WTC11 (cell line): Measurements from ENCODE around the gene HMGB2. TPM values are rescaled to one million over a fixed set of nuclear protein-coding genes. Genes with fewer than 3 reads are reported as not detected.
A peak's percentile ranks its signal among the peaks of the same experiment; 100 is the strongest.

ENCODE experiments used
- ATAC-seq: fragments of 200-7000 bp; cut with Tn5 transposase; 2 replicates; pipeline ENCODE4 v1.10.0; 2021; ENCODE audit warnings: mild to moderate bottlenecking, moderate library complexity
- CTCF ChIA-PET: fragments of 300-600 bp; sonication (Branson Sonifier 250); formaldehyde crosslinking; loops from one replicate; lab custom pipeline; 2021; ENCODE audit warnings: antibody characterized with exemption; lab: Charles Lee
- POLR2A ChIA-PET: fragments of 350-600 bp; sonication (Branson Sonifier 250); formaldehyde crosslinking; loops from one replicate; lab custom pipeline; 2021; ENCODE audit warnings: antibody characterized with exemption; lab: Charles Lee
- DNase-seq: peaks from one replicate; pipeline ENCODE4 v3.0.0; 2021; ENCODE audit warnings: low spot score
- H3K27ac Mint-ChIP-seq: 2 replicates; pipeline ENCODE4 v1.8.0; 2021; ENCODE audit warnings: mixed read lengths
- H3K27me3 Mint-ChIP-seq: 2 replicates; pipeline ENCODE4 v1.8.0; 2021; ENCODE audit warnings: low read depth, mild to moderate bottlenecking, moderate library complexity, mixed read lengths
- H3K36me3 Mint-ChIP-seq: 2 replicates; pipeline ENCODE4 v1.8.0; 2021; ENCODE audit warnings: mixed read lengths
- H3K4me1 Mint-ChIP-seq: 2 replicates; pipeline ENCODE4 v1.8.0; 2022; ENCODE audit warnings: mixed read lengths
- H3K4me3 Mint-ChIP-seq: 2 replicates; pipeline ENCODE4 v1.8.0; 2021; ENCODE audit warnings: mild to moderate bottlenecking, moderate library complexity, mixed read lengths
- H3K9me3 Mint-ChIP-seq: 2 replicates; pipeline ENCODE4 v1.8.0; 2021; ENCODE audit warnings: mixed read lengths
- ATF3 ChIP-seq: sonication (generic); formaldehyde crosslinking; conservative IDR thresholded peaks from 2 replicates; pipeline ENCODE4 v1.8.1; 2022; ENCODE audit warnings: mild to moderate bottlenecking, missing genetic modification reagents
- CREB1 ChIP-seq: sonication (generic); formaldehyde crosslinking; IDR thresholded peaks from 2 replicates; pipeline ENCODE4 v1.8.0; 2023; ENCODE audit warnings: mild to moderate bottlenecking, missing genetic modification reagents
- ELF4 ChIP-seq: sonication (generic); formaldehyde crosslinking; IDR thresholded peaks from 2 replicates; pipeline ENCODE4 v1.8.1; 2022; ENCODE audit warnings: low read depth, mild to moderate bottlenecking, moderate library complexity, missing genetic modification reagents
- EMX1 ChIP-seq: fragments of 250-450 bp; sonication (Bioruptor Pico); IDR thresholded peaks from 2 replicates; pipeline ENCODE4 v1.8.0; 2021; ENCODE audit warnings: mild to moderate bottlenecking
- FOXP4 ChIP-seq: sonication (generic); formaldehyde crosslinking; IDR thresholded peaks from 2 replicates; pipeline ENCODE4 v1.8.0; 2022; ENCODE audit warnings: mild to moderate bottlenecking, missing genetic modification reagents
- GABPB1 ChIP-seq: sonication (generic); formaldehyde crosslinking; IDR thresholded peaks from 2 replicates; pipeline ENCODE4 v1.8.1; 2023; ENCODE audit warnings: mild to moderate bottlenecking, missing genetic modification reagents
- KAT7 ChIP-seq: sonication (generic); formaldehyde crosslinking; IDR thresholded peaks from 2 replicates; pipeline ENCODE4 v1.8.1; 2023; ENCODE audit warnings: missing genetic modification reagents, mild to moderate bottlenecking, borderline replicate concordance
- MAX ChIP-seq: sonication (generic); formaldehyde crosslinking; IDR thresholded peaks from 2 replicates; pipeline ENCODE4 v1.8.0; 2022; ENCODE audit warnings: mild to moderate bottlenecking, missing genetic modification reagents
- MLX ChIP-seq: sonication (generic); formaldehyde crosslinking; IDR thresholded peaks from 2 replicates; pipeline ENCODE4 v1.8.1; 2023; ENCODE audit warnings: mild to moderate bottlenecking, missing genetic modification reagents, moderate library complexity
- NFE2L1 ChIP-seq: sonication (generic); formaldehyde crosslinking; IDR thresholded peaks from 2 replicates; pipeline ENCODE4 v1.8.1; 2023; ENCODE audit warnings: missing genetic modification reagents
- NR2C2 ChIP-seq: sonication (generic); formaldehyde crosslinking; IDR thresholded peaks from 2 replicates; pipeline ENCODE4 v1.8.0; 2022; ENCODE audit warnings: mild to moderate bottlenecking, missing genetic modification reagents
- NR3C1 ChIP-seq: sonication (generic); formaldehyde crosslinking; conservative IDR thresholded peaks from 2 replicates; pipeline ENCODE4 v1.8.1; 2023; ENCODE audit warnings: low read depth, mild to moderate bottlenecking, missing genetic modification reagents
- OVOL2 ChIP-seq: fragments of 250-450 bp; sonication (Bioruptor Pico); IDR thresholded peaks from 2 replicates; pipeline ENCODE4 v1.9.0; 2021; ENCODE audit warnings: mild to moderate bottlenecking, borderline replicate concordance
- RORB ChIP-seq: fragments of 250-450 bp; sonication (Bioruptor Pico); IDR thresholded peaks from 2 replicates; pipeline ENCODE4 v1.9.0; 2021; ENCODE audit warnings: mild to moderate bottlenecking
- TEAD4 ChIP-seq: sonication (generic); formaldehyde crosslinking; IDR thresholded peaks from 2 replicates; pipeline ENCODE4 v1.8.0; 2022; ENCODE audit warnings: mild to moderate bottlenecking, missing genetic modification reagents
- ZNF138 ChIP-seq: sonication (generic); formaldehyde crosslinking; conservative IDR thresholded peaks from 2 replicates; pipeline ENCODE4 v1.8.1; 2022; ENCODE audit warnings: mild to moderate bottlenecking, moderate library complexity, missing genetic modification reagents
- ZNF263 ChIP-seq: sonication (generic); formaldehyde crosslinking; IDR thresholded peaks from 2 replicates; pipeline ENCODE4 v1.8.1; 2022; ENCODE audit warnings: low read depth, mild to moderate bottlenecking, moderate library complexity, missing genetic modification reagents
- ZNF396 ChIP-seq: fragments of 250-450 bp; sonication (Bioruptor Pico); IDR thresholded peaks from 2 replicates; pipeline ENCODE4 v1.8.0; 2021; ENCODE audit warnings: mild to moderate bottlenecking, moderate library complexity, borderline replicate concordance
- total RNA-seq: library from RNA; stranded (reverse); gene quantifications from 3 replicates; pipeline ENCODE4 v1.2.3, GENCODE V29; 2021
- TF ChIP-seq, protein P1 (sequence below): sonication (generic); formaldehyde crosslinking; conservative IDR thresholded peaks from 2 replicates; pipeline ENCODE4 v1.8.1; 2023; ENCODE audit warnings: mild to moderate bottlenecking, low read depth, missing genetic modification reagents, moderate library complexity
- TF ChIP-seq, protein P2 (sequence below): sonication (generic); formaldehyde crosslinking; IDR thresholded peaks from 2 replicates; pipeline ENCODE4 v1.8.0; 2023; ENCODE audit warnings: missing genetic modification reagents, mild to moderate bottlenecking, borderline replicate concordance
- TF ChIP-seq, protein P3 (sequence below): fragments of 250-450 bp; sonication (Bioruptor Pico); IDR thresholded peaks from 2 replicates; pipeline ENCODE4 v1.9.0; 2021; ENCODE audit warnings: moderate library complexity, mild to moderate bottlenecking, inconsistent platforms, borderline replicate concordance
- TF ChIP-seq, protein P4 (sequence below): sonication (generic); formaldehyde crosslinking; IDR thresholded peaks from 2 replicates; pipeline ENCODE4 v1.8.0; 2022; ENCODE audit warnings: mild to moderate bottlenecking, missing genetic modification reagents

Gene HMGB2
- total RNA-seq, 1 experiment from 2014 or later: 279 TPM

- TF ChIP-seq, protein P1, sequence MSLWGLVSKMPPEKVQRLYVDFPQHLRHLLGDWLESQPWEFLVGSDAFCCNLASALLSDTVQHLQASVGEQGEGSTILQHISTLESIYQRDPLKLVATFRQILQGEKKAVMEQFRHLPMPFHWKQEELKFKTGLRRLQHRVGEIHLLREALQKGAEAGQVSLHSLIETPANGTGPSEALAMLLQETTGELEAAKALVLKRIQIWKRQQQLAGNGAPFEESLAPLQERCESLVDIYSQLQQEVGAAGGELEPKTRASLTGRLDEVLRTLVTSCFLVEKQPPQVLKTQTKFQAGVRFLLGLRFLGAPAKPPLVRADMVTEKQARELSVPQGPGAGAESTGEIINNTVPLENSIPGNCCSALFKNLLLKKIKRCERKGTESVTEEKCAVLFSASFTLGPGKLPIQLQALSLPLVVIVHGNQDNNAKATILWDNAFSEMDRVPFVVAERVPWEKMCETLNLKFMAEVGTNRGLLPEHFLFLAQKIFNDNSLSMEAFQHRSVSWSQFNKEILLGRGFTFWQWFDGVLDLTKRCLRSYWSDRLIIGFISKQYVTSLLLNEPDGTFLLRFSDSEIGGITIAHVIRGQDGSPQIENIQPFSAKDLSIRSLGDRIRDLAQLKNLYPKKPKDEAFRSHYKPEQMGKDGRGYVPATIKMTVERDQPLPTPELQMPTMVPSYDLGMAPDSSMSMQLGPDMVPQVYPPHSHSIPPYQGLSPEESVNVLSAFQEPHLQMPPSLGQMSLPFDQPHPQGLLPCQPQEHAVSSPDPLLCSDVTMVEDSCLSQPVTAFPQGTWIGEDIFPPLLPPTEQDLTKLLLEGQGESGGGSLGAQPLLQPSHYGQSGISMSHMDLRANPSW (CRISPR knock-in tag): no peak
- TF ChIP-seq, protein P2, sequence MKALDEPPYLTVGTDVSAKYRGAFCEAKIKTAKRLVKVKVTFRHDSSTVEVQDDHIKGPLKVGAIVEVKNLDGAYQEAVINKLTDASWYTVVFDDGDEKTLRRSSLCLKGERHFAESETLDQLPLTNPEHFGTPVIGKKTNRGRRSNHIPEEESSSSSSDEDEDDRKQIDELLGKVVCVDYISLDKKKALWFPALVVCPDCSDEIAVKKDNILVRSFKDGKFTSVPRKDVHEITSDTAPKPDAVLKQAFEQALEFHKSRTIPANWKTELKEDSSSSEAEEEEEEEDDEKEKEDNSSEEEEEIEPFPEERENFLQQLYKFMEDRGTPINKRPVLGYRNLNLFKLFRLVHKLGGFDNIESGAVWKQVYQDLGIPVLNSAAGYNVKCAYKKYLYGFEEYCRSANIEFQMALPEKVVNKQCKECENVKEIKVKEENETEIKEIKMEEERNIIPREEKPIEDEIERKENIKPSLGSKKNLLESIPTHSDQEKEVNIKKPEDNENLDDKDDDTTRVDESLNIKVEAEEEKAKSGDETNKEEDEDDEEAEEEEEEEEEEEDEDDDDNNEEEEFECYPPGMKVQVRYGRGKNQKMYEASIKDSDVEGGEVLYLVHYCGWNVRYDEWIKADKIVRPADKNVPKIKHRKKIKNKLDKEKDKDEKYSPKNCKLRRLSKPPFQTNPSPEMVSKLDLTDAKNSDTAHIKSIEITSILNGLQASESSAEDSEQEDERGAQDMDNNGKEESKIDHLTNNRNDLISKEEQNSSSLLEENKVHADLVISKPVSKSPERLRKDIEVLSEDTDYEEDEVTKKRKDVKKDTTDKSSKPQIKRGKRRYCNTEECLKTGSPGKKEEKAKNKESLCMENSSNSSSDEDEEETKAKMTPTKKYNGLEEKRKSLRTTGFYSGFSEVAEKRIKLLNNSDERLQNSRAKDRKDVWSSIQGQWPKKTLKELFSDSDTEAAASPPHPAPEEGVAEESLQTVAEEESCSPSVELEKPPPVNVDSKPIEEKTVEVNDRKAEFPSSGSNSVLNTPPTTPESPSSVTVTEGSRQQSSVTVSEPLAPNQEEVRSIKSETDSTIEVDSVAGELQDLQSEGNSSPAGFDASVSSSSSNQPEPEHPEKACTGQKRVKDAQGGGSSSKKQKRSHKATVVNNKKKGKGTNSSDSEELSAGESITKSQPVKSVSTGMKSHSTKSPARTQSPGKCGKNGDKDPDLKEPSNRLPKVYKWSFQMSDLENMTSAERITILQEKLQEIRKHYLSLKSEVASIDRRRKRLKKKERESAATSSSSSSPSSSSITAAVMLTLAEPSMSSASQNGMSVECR: 0 out of 2 replicates have a peak, but pooled peaks have one; percentile 59
- TF ChIP-seq KAT7 (CRISPR knock-in tag) (no peak), MLX (CRISPR knock-in tag) (0 out of 2 replicates have a peak, but pooled peaks have one; percentile 12), CREB1 (CRISPR knock-in tag) (no peak), NR3C1 (CRISPR knock-in tag) (no peak; the same call in 1 of the 2 replicates), ZNF138 (CRISPR knock-in tag) (no peak), MAX (CRISPR knock-in tag) (peak; percentile 85), TEAD4 (CRISPR knock-in tag) (0 out of 2 replicates have a peak, but pooled peaks have one; percentile 24), ZNF263 (CRISPR knock-in tag) (0 out of 2 replicates have a peak, but pooled peaks have one; percentile 10), GABPB1 (CRISPR knock-in tag) (peak; percentile 85), ELF4 (CRISPR knock-in tag) (no peak), RORB (CRISPR knock-in tag) (no peak)
- TF ChIP-seq, protein P3, sequence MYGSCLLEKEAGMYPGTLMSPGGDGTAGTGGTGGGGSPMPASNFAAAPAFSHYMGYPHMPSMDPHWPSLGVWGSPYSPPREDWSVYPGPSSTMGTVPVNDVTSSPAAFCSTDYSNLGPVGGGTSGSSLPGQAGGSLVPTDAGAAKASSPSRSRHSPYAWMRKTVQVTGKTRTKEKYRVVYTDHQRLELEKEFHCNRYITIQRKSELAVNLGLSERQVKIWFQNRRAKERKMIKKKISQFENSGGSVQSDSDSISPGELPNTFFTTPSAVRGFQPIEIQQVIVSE (CRISPR knock-in tag): no peak
- TF ChIP-seq, protein P4, sequence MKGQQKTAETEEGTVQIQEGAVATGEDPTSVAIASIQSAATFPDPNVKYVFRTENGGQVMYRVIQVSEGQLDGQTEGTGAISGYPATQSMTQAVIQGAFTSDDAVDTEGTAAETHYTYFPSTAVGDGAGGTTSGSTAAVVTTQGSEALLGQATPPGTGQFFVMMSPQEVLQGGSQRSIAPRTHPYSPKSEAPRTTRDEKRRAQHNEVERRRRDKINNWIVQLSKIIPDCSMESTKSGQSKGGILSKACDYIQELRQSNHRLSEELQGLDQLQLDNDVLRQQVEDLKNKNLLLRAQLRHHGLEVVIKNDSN (CRISPR knock-in tag): peak; percentile 52; the same call in 1 of the 2 replicates
- TF ChIP-seq, all 79 proteins: peak for 33
Observed at GRCh38 chr4:173334085-173334890, at the start of gene HMGB2 (continued).

- POLR2A ChIA-PET: interaction anchor here (0.8 kb wide), 1 partner anchor 12 kb away, joined by 3 read pairs; no protein-coding TSS in a partner anchor
- Mint-ChIP-seq H3K27ac (no peak overlapping the region), H3K27me3 (no peaks in the 10 kb centered on the region), H3K9me3 (no peaks in the 10 kb centered on the region), H3K4me3 (no peak overlapping the region), H3K4me1 (peaks cover 27% of the 10 kb centered on the region), H3K36me3 (no peaks in the 10 kb centered on the region)
- DNase-seq (no peak), ATAC-seq (no peak)
- CTCF ChIA-PET: interaction anchor here (1.2 to 2.2 kb wide), 2 partner anchors 38 to 81 kb away, joined by 4 to 10 read pairs; no protein-coding TSS in a partner anchor
- TF ChIP-seq, protein P3 (CRISPR knock-in tag): no peak
- no peak for TF ChIP-seq ZNF263 (CRISPR knock-in tag)
- no peak for TF ChIP-seq NFE2L1 (CRISPR knock-in tag)
- TF ChIP-seq FOXP4 (CRISPR knock-in tag): no peak
- no peak for TF ChIP-seq EMX1 (CRISPR knock-in tag)
- TF ChIP-seq GABPB1 (CRISPR knock-in tag): no peak
- TF ChIP-seq ZNF396 (CRISPR knock-in tag): no peak
- no peak for TF ChIP-seq NR2C2 (CRISPR knock-in tag)
- TF ChIP-seq ATF3 (CRISPR knock-in tag): no peak
- TF ChIP-seq OVOL2: no peak
Observed at GRCh38 chr4:173382349-173382748, 48.2 kb upstream of the HMGB2 start.
